Activated CD8-positive, alpha-beta memory T cell treated with anti-CD3 and anti-CD28 coated beads, Interleukin-2, amount 10 ng/mL, durations not matched to agents 7 days and 5 days (primary cell): Measurements from ENCODE around the gene RTP5. TPM values are rescaled to one million over a fixed set of nuclear protein-coding genes. Genes with fewer than 3 reads are reported as not detected.
"Not testable (repeated sequence)": the region's sequence is repeated elsewhere in the genome, so short reads cannot be mapped to it uniquely, and the experiment has no call there.

ENCODE experiments used
- ATAC-seq: fragments of 150-1000 bp; cut with Tn5 transposase; one replicate; pipeline ENCODE4 v1.10.0; 2021; ENCODE audit warnings: moderate library complexity
- CTCF ChIA-PET: fragments of 350-600 bp; sonication (Branson Sonifier 250); formaldehyde crosslinking; loops from one replicate; lab custom pipeline; 2021; ENCODE audit warnings: antibody characterized with exemption; lab: Charles Lee
- DNase-seq: peaks from one replicate; pipeline ENCODE4 v3.0.0-alpha.2; 2020
- H3K27ac Mint-ChIP-seq: one replicate; pipeline ENCODE4 v1.8.0; 2021; ENCODE audit warnings: mild to moderate bottlenecking, mixed read lengths
- H3K27me3 Mint-ChIP-seq: one replicate; pipeline ENCODE4 v1.8.0; 2021; ENCODE audit warnings: mixed read lengths
- H3K36me3 Mint-ChIP-seq: one replicate; pipeline ENCODE4 v1.8.0; 2021; ENCODE audit warnings: mild to moderate bottlenecking, mixed read lengths
- H3K4me1 Mint-ChIP-seq: one replicate; pipeline ENCODE4 v1.8.0; 2021; ENCODE audit warnings: mixed read lengths
- H3K4me3 Mint-ChIP-seq: one replicate; pipeline ENCODE4 v1.8.0; 2021; ENCODE audit warnings: mild to moderate bottlenecking, moderate library complexity, mixed read lengths
- H3K9me3 Mint-ChIP-seq: one replicate; pipeline ENCODE4 v1.8.0; 2022; ENCODE audit warnings: low read depth, mixed read lengths
- total RNA-seq, 2 experiments: library from RNA; stranded (reverse); gene quantifications; one replicate each; pipeline ENCODE4 v1.2.3, GENCODE V29; 2021

The RTP5 gene
- not detected for total RNA-seq

GRCh38 chr2:241869087-241869961 is at the start of gene RTP5:
RTP5 (plus strand) TSS chr2:241869729; CDS start chr2:241869757, 28 bp downstream.
- H3K4me1 Mint-ChIP-seq = peaks cover 46% of the 10 kb centered on the region
- no peak within 1 kb of the TSS for H3K4me3 Mint-ChIP-seq
- CTCF ChIA-PET = interaction anchor here (1.0 to 1.9 kb wide), 5 partner anchors 9 to 135 kb away, joined by 5 to 19 read pairs (median 8); partner anchors contain the start of gene D2HGDH
- H3K27me3 Mint-ChIP-seq = peaks cover 52% of the 10 kb centered on the region
- peaks cover 9% of the 10 kb centered on the region for H3K9me3 Mint-ChIP-seq
- DNase-seq (no peak), ATAC-seq (no peak)
- H3K36me3 Mint-ChIP-seq = peaks cover 5% of the 10 kb centered on the region
- H3K27ac Mint-ChIP-seq = no peak within 1 kb of the TSS

DNA sequence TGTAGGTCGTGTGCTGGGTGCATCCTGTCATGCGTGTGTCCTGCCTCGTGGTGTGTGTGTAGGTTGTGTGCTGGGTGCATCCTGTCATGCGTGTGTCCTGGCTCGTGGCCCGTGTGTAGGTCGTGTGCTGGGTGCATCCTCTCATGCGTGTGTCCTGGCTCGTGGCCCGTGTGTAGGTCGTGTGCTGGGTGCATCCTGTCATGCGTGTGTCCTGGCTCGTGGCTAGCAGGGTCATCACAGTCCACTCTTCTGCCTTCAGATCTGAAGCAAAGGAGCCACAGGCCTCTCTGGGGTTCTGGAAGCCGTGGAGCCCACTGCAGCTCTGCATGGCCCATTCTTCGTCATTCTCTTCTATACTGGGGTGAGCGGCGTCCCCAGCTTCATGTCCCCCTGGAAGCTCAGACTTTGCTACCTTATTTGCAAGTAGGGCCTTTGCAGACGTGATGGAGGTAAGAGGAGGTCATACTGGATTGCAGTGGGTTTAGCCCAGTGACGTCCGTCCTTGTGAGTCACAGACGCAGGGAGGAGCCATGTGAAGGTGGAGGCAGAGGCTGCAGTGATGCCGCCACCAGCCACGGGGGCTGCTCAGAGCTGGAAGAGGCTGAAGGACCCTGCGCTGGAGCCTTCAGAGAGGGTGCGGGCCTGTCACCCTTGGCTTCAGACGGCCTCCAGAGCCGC is 49.4 kb upstream of the RTP5 start:
- Mint-ChIP-seq H3K9me3 (peaks cover 10% of the 10 kb centered on the region), H3K4me1 (peaks cover 16% of the 10 kb centered on the region), H3K27me3 (peaks cover 20% of the 10 kb centered on the region)
- ATAC-seq, H3K36me3 Mint-ChIP-seq, H3K4me3 Mint-ChIP-seq, CTCF ChIA-PET, H3K27ac Mint-ChIP-seq: not testable (repeated sequence)
- peak; percentile 26 for DNase-seq

DNA sequence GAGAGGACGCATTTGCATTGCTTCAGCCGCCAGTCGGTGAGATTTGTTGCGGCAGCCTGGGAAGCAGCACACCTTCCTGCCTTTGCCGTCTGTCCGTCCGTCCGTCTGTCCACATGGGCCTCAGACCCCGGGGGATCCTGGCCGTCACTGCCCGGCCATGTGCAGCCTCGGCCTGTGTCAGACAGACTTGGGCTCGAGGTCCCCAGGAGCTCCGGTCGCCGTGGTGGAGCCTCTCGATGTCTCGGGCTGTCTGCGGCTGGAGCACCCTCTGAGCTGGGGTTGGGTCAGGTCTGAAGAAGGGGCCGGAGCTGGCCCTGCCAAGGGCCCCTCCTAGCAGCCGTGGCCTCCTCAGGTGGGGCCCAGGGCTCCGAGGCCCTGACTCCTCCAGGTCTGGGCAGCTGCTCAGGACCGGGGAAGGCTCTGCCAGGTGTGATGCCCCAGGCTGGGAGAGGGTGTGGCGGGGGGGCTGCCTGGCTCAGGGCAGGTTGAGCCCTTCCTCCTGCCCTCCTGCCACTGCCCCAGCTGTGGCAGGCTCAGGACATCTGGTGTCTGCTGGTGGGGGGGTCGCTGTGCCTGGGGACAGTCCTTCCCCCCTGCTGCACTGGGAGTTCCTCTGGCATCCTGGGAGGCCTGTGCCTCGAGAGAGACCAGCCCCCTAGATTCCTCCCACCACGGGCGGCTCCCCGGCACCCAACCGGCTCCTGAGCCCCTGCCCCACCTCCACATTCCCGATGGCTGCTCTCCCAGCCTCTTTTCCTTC is 48.7 kb upstream of the RTP5 start:
- ATAC-seq = no peak

GRCh38 chr2:241821460-241822263 is 47.9 kb upstream of the RTP5 start:
- no peak overlapping the region for H3K27ac Mint-ChIP-seq
- H3K4me1 Mint-ChIP-seq = peaks cover 16% of the 10 kb centered on the region
- H3K9me3 Mint-ChIP-seq = peaks cover 13% of the 10 kb centered on the region
- CTCF ChIA-PET = no interaction called here
- peaks cover 25% of the 10 kb centered on the region for H3K27me3 Mint-ChIP-seq
- H3K4me3 Mint-ChIP-seq = no peak overlapping the region
- peaks cover 3% of the 10 kb centered on the region for H3K36me3 Mint-ChIP-seq
- DNase-seq (peak; percentile 38), ATAC-seq (no peak)

More for the DNA sequence above, 48.7 kb upstream of the RTP5 start:
- Mint-ChIP-seq H3K36me3 (peaks cover 3% of the 10 kb centered on the region), H3K4me3 (no peak overlapping the region), H3K9me3 (peaks cover 10% of the 10 kb centered on the region), H3K27ac (no peak overlapping the region), H3K4me1 (peaks cover 16% of the 10 kb centered on the region), H3K27me3 (peaks cover 25% of the 10 kb centered on the region)
- CTCF ChIA-PET = no interaction called here
- peak; percentile 34 for DNase-seq

GRCh38 chr2:241822264-241822623 is 47.3 kb upstream of the RTP5 start:
- no peak for ATAC-seq
- Mint-ChIP-seq H3K4me3 (no peak overlapping the region), H3K4me1 (peaks cover 15% of the 10 kb centered on the region), H3K36me3 (peaks cover 4% of the 10 kb centered on the region), H3K9me3 (peaks cover 14% of the 10 kb centered on the region), H3K27ac (no peak overlapping the region), H3K27me3 (peaks cover 28% of the 10 kb centered on the region)
- CTCF ChIA-PET = no interaction called here
- DNase-seq = no peak

GRCh38 chr2:241823531-241824437 is 45.7 kb upstream of the RTP5 start:
- CTCF ChIA-PET, H3K4me3 Mint-ChIP-seq, H3K27ac Mint-ChIP-seq, ATAC-seq, H3K36me3 Mint-ChIP-seq: not testable (repeated sequence)
- H3K9me3 Mint-ChIP-seq = peaks cover 18% of the 10 kb centered on the region
- DNase-seq = peak; percentile 39
- peaks cover 12% of the 10 kb centered on the region for H3K4me1 Mint-ChIP-seq
- peaks cover 34% of the 10 kb centered on the region for H3K27me3 Mint-ChIP-seq

DNA sequence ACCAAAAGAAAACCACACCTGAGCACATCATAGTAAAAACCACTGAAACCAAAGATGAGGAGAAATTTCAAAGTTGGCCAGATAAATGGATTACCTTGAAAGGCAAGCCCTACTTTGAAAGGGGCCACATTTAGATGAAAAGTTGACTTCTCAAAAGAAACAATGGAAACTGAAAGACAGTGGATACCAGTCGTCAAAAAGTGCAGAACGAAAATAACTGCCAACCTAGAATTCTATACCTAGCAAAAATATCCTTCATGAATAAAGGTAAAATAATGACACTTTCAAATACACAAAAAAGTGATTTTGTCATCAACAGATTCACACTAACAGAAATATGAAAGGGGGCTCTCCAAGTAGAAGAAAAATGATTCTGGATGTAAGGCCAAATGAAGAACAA is 42.1 kb upstream of the RTP5 start:
- DNase-seq (no peak), ATAC-seq (no peak)
- Mint-ChIP-seq H3K4me1 (peaks cover 5% of the 10 kb centered on the region), H3K4me3 (no peak overlapping the region), H3K36me3 (peaks cover 8% of the 10 kb centered on the region), H3K27me3 (peaks cover 55% of the 10 kb centered on the region), H3K9me3 (peaks cover 18% of the 10 kb centered on the region), H3K27ac (no peak overlapping the region)
- CTCF ChIA-PET = no interaction called here

DNA sequence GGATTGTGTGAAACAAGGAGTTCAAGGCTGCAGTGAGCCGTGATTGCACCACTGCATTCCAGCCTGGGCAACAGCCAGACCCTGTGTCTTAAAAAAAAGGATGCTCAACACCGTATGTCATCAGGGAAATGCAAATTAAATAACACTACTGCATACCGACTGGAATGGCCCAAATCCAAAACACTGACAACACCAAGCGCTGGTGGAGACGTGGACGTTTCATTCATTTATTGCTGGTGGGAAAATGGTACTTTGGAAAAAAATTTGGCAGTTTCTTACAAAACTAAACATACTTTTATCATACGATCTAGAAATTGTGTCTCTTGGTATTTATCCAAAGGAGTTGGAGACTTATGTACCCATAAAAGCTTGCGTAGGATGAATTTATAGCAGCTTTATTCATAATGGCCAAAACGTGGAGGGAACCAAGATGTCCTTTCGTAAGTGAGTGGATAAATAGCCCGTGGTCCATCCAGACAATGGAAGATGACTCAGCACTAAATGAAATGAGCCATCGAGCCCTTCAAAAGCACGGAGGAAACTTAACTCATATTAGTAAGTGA is 36.3 kb upstream of the RTP5 start:
- no peaks in the 10 kb centered on the region for H3K9me3 Mint-ChIP-seq
- CTCF ChIA-PET = no interaction called here
- ATAC-seq = no peak
- H3K4me3 Mint-ChIP-seq = no peak overlapping the region
- peaks cover 79% of the 10 kb centered on the region for H3K27me3 Mint-ChIP-seq
- H3K36me3 Mint-ChIP-seq = no peaks in the 10 kb centered on the region
- DNase-seq = no peak
- H3K4me1 Mint-ChIP-seq = peaks cover 10% of the 10 kb centered on the region
- H3K27ac Mint-ChIP-seq = no peak overlapping the region

DNA sequence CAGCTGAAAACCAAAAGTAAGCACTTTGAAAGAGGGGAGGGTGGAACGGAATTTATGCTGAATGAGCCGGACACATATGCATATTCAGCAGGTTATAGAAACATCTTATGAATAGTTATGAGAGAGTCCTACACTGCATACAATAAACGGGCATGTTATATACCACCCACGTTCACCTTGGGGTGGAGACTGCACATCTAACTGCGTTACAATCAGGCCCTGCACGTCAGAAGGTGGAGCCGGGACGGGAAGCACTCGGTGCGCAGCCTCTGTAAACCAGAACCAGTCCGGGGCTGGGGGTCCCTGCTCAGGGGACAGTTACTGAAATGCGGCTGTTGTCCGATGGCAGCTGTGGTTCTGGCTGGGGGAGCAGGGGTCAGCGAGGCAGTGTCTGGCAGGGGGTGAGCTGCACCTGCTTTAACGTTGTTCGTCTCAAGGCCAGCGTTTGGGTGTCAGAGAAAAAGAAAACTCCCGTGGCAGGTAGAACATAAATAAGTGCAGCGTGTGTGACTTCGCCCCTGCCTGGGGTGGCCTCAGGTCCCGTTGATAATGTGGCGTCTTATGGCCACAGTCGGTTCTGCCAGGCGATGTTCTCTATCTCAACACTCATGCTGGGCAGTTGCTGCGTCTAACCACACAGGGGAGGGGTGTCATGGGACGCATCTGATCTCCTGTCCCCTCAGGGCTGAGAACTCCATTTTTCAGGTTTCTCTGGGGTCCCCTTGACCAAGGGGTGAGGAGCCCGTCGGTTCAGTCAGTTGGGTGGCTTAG is 35.6 kb upstream of the RTP5 start:
- Mint-ChIP-seq H3K27me3 (peaks cover 83% of the 10 kb centered on the region), H3K4me1 (peaks cover 10% of the 10 kb centered on the region)
- H3K4me3 Mint-ChIP-seq, ATAC-seq, CTCF ChIA-PET, H3K27ac Mint-ChIP-seq, DNase-seq, H3K9me3 Mint-ChIP-seq, H3K36me3 Mint-ChIP-seq: not testable (repeated sequence)

DNA sequence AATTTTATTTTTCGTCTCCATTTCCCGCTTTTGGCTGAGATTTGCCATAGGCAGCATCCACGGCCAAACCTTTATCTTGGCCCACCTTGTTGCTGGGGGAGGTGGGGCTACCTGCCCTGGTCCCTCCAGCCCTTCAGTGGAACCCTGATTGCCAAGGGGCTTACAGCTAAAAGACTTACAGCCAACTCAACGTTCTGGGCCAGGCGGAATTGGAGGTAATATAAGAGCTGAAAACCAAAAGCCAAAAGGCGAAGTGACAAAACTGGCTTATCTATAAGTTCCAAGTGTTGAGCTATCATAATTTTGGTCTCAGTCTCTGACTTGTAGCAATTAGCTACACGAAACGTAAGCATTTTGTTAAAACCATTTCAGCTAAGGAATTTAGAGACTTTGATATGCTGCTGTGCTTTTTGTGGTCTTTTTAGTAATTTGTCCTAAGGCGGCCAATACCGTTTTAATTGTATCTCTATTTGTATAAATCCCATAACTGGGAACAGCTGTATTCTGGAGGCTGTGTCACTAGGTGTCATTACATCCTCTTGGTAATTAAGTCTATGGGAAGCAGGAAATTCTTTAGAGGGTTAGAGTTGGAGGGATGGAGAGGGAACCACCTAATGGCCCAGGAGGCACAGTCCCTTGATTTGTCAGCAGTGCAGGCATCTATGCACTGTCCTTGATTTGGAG is 34.9 kb upstream of the RTP5 start:
- Mint-ChIP-seq H3K4me3 (no peak overlapping the region), H3K4me1 (peaks cover 10% of the 10 kb centered on the region), H3K9me3 (no peaks in the 10 kb centered on the region), H3K36me3 (no peaks in the 10 kb centered on the region), H3K27ac (no peak overlapping the region), H3K27me3 (peaks cover 87% of the 10 kb centered on the region)
- CTCF ChIA-PET = no interaction called here
- no peak for DNase-seq
- no peak for ATAC-seq

- Mint-ChIP-seq H3K36me3 (no peaks in the 10 kb centered on the region), H3K27me3 (peaks cover 90% of the 10 kb centered on the region), H3K27ac (no peak overlapping the region), H3K4me3 (no peak overlapping the region), H3K4me1 (peaks cover 10% of the 10 kb centered on the region), H3K9me3 (no peaks in the 10 kb centered on the region)
- CTCF ChIA-PET = no interaction called here
- no peak for DNase-seq
- ATAC-seq = no peak
Measured at GRCh38 chr2:241835611-241836010, 33.9 kb upstream of the RTP5 start.
